Glomerular visceral epithelial cell (primary cell): ENCODE results near the gene HDAC4.

ENCODE experiments used
- DNase-seq: peaks from one replicate; pipeline ENCODE4 v3.0.0-alpha.2; 2016; ENCODE audit errors: extremely low spot score

The HDAC4 gene

DNA sequence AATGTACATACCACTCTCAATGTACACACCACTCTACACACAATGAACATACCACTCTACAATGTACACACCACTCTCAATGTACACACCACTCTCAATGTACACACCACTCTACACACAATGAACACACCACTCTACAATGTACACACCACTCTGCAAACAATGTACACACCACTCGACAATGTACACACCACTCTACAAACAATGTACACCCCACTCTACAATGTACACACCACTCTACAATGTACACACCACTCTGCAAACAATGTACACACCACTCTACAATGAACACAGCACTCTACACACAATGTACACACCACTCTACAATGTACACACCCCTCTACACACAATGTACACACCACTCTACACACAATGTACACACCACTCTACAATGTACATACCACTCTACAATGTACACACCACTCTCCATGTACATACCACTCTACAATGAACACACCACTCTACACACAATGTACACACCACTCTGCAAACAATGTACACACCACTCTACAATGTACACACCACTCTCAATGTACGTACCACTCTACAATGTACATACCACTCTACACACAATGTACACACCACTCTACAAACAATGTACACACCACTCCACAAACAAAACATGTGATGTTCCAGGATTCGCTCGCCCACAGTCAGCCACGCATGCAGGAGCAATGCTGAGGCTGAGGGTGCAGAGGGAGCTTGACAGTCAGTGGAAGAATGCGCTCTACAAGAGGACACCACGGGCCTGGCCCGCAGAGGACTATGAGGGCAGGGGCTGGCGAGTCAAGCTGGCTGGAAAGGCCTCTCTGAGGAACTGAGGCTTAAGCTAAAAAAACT is 118.2 kb downstream of the HDAC4 start:
- DNase-seq: no peak

DNA sequence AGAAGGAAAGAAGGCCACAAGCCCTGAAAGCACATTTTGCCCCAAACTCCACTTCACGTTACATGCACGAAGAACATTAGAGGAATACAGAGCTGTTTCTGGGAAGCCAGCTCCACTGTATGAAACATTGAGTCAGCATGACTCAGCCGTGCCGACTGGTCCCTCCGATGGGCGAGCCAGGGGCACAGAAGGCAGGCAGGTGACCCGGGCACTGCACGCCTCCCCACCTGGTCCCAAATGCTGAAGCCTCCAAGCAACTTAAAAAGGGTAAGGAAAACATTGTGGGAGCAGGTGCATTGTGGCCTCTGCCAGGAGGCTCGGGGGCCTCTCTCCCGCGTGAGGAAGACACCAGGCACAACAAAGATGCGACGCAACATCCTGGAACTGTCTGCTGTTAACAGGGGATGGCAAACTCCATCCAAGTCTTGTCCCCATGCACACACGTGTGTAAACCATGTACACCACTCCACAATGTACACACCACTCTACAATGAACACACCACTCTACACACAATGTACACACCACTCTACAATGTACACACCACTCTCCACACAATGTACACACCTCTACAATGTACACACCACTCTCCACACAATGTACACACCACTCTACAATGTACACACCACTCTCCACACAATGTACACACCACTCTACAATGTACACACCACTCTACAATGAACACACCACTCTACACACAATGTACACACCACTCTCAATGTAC is 120.4 kb downstream of the HDAC4 start:
- peak; percentile 65 for DNase-seq

DNA sequence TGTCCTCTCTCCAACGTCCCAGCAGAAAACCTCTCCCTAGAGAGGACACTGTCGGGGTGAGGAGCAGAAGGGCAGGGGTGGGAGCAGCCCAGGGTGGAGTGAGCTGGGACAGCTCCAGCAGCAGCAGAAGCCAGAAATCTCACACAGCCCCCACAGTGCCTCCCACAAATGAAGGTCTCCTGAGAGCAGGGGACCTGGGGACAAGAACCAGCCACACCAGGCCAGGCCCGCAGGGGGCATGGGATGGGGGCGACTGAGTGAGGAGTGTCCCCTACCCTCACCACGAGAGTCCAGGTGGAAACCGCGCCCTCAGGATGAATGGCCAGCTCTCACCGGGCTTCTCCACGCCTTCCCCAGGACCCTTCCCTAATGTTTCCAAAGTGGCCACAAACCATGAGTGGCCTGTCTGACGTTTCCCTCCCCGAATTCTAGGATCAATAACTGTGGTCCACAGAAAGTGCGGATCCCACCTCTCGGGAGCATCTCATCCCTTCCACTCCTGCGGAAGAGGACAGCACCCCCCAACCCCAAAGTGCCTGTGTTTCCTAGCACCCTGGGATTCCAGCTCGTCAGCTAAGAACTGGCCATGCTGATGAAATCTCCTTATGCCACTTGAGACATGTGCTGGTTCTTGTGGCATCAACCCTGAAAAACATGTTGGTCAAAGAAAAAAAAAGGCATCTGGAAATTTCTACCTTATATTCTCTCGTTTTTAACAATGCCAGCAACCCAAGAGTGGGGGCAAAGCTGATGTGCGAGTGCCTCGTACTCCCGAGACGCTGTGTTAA is 121.1 kb downstream of the HDAC4 start:
- DNase-seq: no peak

DNA sequence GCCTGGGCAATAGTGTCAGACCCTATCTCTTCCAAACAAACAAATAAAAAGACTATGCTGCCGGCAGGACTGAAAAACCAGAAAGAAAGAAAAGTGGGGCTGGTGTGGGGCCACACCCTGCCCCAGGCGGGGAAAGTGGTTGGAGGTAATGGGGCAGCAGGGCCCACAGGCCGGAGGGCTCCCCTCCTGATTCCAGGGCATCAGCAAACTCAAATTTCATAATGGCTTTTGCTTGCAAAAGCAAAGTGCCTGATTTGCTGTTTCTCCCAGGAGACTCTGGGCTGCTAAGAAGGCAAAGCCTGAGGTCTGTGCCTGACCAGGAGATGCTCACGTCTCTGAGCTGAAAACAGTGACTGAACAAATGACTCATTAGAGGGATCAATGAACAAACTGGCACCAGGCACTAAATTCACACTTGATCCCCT is 121.9 kb downstream of the HDAC4 start:
- DNase-seq: peak; percentile 23

DNA sequence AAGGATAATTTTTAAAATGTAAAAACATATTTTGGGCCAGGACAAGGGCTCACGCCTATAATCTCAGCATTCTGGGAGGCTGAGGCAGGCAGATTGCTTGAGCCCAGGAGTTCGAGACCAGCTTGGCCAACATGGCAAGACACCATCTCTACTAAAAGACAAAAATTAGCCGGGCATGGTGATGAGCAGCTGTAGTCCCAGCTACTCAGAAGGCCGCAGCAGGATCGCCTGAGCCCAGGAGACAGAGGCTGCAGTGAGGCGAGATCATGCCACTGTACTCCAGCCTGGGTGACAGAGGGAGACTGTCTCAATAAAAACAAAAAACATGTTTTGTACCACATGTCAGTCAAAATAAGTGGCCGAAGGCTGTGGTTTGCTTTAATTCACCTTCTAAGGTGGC is 122.5 kb downstream of the HDAC4 start:
- DNase-seq: no peak

DNA sequence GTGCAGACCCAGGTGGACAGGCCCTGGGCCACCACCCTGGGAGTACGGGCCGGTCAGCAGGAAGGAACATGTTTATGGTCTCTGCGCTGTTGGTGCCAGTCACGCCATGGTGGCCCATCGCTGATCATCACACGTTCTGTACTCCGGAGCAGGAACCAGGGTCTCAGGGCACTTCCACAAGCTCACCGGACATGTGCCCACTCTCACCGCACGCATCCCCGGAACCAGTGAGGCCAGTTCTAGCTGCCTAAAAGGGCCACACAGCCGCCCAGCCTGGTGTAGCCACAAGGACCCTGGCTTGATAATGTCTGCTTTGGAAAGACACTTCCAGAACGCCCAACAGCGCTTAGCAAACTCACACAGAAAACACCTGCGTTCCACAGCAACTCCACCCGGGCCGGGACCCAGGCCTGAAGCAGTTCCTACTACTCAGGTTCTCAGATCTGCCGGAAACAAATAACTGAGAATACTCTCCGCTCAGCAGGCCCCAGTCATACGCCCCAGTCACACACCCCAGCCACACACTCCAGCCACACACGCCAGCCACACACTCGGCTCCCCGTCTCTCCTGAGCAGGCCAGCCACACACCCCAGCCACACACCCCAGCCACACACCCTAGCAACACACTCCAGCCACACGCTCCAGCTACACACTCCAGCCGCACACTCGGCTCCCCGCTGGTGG is 123.3 kb downstream of the HDAC4 start:
- DNase-seq: no peak

DNA sequence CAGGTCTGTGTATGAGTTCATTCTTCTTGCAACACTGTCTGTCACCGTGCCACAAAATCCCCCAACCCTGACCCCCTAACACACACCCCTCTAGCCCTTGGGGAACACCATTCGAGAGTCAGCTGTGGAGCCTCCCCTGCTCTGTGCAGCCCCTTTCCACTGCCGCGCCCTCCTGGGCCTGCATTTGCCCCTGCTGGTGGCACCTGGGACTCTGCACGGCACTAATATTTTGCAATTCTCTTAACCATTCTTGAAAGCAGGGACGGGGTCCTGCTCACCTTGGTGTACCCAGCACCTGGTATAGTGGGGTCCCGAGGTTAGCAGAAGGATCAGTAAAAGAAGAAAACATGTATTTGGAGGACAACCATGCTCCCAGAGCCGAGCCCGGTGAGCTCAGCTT is 124.0 kb downstream of the HDAC4 start:
- no peak for DNase-seq

DNA sequence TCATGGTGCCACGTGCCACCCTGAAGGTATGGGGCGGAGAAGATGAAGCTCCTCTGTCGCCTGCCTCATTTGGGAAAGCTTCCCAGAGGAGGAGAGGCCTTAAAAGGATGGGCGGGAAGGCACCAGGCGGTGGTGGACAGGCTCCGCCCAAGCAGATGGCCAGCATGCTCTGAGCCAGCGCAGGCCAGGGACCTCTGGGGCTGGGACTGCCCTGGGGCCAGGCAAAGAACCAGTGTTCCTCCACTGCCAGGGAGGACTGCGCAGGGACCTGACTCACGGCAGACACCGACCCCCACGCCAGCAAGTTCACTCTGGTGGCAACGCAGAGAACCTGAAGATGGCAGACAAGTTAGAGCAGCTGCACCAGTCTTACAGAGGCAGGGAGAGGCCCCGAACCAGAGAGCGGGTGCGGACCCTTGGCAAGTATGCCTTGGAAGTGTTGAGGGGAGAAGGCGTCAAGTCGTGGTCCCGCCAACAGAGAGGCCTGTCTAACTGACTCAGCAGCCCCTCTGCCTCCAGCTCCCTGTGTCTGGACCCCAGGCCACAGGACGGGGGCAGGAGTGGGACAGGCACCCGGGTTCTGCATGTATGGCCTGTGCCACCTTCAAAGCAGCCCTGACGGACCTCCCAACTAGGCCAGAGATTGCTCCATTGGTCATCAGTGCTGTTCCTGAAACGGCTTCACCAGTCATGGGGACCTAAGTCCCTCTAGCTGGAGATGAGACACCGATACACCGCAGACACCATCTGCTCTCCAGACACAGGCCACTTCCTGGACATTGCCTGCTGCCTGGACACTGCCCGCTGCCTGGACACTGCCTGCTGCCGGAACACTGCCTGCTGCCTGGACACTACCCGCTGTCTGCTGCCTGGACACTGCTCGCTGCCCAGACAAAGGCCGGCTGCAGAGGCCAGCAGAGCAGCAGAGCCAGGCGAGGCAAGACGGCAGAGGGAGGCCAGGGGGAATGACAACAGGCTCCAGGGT is 124.7 kb downstream of the HDAC4 start:
- no peak for DNase-seq

DNA sequence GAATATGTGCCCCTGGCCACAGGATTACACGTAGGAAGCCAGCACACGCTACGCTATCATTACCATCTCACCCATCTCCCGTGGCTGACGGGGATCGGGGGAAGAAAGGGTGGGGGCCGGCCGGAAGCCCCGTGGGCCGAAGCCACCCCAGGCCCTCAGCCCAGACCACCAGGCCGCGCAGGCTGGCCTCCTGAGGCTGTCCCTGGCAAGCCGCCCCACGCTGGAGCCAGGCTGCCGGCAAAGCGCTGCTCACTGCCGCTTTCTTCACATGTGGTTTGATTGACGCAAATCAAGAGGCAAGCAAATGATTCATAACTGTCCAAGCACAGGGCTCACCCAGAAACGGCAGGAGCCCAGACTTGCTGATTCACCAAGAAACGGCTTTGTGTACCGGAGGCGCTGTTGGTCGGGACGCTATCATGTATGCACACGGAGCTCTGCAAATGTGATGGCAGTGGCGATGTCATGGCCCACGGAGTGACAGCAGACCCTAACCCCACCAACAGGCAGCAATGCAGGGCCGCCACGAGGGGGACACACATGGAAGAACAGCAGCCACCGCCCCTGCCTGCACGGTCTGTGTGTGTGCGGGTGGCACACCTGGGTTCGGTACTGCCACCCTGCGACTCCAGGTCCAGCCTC is 125.7 kb downstream of the HDAC4 start:
- peak; percentile 93 for DNase-seq

DNA sequence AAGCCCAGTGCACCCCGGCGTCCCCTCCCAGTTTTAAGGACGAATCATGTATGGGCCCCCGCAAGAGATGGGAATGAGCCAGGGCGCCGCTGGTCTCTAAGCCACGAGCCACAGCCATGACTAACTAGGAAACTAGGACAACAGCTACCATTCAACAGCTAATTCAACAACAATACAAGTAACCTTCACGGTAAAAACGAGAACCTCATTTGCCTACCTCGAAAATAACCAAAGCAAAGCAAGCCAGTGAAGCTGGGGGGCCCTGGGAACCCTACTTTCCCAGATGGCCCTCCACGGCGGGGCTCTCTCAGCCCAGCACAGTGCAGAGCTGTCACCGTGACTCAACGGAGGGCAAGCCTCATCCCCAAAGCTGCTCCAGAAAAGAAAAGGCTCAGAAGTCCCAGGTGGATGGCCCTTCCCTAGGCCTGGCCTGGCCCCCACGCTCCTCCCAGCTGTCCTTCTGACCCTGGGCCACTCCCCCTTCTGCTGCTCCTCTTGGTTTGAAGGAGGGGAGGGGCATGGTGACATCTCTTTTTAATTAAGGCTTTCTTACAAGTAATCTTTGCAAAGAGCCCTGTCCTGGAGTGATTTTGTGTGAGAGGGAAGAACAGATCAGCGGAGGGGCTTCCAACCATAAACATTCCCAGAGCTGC is 126.3 kb downstream of the HDAC4 start:
- DNase-seq: peak; percentile 54

DNA sequence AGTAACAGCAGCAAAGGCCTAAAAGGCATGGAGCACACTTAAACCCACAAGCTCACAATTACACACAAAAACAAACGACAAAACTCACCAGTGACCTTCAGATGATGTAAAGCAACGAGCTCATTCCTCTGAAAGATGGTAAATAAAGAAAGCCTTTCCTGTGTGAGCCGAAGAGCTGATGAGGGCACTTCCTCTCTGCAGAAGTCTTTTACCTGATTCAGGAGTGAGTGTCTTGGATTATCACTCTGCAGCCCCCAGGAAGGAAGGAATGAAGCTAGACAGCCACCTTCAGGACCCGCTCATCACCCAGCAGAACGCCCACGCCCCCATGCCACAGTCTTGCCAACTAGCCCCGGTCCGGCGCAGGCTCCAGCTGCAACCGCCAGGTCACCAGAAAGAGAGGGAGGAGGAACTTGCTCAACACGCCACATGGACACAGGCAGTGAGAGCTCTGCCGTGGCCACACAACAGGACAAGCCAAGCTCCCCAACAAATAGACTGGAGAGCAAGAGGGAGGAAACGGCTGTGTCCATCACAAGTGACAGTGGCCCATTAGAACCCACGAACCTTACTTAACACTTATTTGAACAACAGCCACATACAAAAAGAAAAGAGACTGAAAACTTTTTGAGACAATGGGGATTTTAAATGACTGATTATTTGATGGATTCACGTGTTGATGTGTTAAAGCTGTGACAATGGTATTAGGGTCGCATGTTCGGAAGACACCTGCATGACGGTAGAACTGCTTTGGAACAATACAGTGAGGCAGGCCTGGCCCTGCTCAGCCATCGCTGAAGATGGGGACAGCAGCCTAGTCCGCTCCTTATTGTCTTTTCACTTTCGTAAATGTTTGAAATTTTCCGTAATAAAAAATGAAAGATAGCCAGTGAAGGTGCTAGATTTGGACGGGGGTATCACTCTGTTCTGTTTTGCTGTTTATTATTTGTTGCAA is 127.3 kb downstream of the HDAC4 start:
- no peak for DNase-seq

DNA sequence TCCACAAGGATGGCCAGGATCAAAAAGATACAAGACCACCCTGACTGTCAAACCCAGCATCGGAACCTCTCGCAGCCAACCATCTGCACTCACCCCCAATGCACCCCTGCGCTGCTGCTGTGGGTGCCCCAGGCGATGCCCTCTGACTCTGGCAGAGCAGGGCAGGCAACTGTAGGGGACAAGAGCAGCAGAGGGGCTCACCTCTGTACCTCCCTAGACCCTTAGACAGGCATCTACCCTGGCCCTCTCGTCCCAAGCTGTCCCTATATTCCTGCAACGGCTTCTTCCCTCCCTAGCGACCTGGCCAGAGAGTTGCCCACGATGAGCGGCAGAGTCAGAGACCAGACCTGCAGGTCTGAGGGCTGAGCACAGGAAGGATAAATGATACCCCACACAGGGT is 128.2 kb downstream of the HDAC4 start:
- DNase-seq: no peak

DNA sequence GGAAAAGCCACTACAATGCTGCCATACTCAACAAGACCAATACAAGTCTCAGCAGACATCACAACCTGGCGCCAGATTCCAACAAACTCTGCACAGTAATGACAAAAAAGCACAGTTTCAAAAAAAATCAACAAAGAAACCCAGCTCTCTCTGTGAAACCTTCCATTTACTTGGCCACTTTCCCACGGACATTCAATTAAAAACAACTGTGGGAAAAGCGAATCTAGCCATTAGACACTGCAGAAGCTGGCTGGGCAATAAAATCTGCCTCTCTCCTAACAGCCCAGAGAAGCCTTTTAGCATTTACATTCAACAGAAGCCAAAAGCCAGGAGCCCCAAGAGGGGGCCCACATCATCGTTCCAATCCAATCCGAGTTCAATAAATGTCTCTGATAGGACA is 128.9 kb downstream of the HDAC4 start:
- DNase-seq: no peak

DNA sequence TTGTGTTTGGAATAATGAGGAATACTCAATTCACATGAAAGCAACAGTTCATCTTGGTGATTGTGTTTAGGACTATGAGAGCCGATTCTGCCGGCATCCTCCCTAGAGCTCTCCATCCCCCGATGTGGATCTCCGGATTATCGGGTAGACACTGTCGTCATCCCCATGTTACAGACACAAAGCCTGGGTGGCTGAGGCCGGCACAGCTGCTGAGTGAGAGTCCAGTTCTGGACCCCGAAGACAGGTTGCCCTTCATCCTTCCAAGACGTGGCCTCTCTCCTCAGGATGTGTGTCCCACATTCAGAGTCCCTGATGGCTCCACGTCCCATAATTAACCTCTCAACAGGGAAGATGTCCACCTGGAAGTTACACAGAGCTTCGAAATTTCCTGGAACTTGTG is 129.3 kb downstream of the HDAC4 start:
- no peak for DNase-seq

DNA sequence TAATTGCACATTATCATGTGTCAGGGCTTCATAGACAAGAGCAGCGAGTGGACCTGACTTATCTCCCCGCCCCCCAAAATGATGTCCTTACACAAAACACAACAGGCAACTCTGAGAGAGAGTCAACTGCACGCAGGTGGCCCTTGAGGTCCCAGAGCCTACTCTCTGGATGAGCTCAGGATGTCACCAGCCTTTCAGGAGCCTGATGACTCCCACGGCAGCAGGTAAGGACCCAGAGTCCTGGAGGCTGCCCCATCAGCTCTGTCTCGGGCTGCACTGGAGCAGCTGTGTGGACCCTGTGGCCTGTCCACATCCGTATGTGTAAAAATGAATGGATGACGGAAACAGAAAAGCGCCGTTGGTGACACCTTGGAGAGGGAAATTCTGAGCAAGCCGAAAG is 130.9 kb downstream of the HDAC4 start:
- DNase-seq: no peak

DNA sequence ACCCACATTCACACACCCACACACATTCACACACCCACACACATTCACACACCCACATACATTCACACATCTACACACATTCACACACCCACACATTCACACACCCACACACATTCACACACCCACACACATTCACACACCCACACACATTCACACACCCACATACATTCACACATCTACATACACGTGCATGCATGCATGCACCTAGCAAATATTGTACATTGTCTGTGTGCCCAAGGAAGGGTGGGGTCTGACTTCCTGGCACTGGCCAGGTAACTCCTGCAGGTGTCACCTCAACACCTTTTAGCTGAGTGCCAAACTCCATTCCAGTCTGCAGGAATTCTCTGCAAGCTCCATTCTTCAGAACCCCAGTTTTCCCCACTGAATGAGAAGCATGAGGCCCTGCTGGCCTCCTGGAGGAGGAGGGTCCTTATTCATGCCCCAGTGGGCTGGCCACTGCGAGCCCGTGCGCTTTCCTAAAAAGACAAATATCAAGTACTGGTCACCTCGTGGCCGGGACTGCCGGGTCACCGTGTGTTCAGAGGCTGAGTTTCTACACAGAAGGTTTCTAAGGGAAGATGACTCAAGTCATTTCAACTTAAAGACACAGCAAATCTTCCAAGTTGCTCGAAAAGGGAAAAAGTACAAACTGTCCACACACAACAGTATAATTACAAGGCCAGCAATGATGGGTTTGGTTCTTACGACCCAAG is 131.5 kb downstream of the HDAC4 start:
- no peak for DNase-seq

DNA sequence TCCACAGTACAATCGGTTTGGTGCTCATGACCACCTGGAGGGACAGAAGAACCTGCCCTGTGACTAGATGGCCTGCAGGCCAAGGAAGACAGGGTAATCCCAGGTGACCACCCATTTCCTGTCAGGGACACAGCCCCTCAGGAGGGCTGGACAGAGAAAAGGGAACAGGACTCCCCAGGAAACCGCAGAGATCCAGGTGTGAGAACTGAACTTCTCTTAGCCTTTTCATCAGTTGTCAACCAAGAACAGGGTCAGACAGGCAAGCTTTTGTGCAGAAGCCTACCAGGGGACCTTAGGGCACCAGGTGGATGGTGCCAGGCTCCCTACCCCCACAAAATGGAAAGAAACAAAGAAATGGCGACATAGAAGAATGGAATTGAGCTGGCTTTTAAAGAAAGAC is 132.3 kb downstream of the HDAC4 start:
- DNase-seq: no peak

DNA sequence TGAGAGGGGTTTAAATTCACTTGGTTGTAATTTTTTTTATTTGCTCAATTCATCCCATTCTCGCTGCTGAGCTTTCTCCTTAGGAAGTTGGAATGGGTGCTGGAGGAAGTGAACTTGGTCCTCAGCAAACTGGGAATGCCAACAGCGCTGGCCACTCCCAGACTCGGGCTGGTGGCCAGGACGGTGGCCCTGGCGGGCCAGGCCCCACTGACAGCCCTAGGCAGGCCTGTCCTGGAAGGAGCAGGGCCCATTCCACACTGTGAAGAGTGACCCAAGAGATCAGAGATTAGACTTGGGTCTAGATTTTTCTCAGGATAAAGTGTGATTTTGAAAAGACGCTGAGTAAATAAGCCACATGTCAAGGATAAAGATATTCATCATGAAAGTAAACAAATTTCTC is 132.7 kb downstream of the HDAC4 start:
- no peak for DNase-seq
